ENCODE results near the gene KMT2B.
"Not testable (repeated sequence)": the region's sequence is repeated elsewhere in the genome, so short reads cannot be mapped to it uniquely, and the experiment has no call there.

The KMT2B gene

GRCh38 chr19:35717665-35718344, at the start of gene KMT2B:
Gene KMT2B, plus strand, starts transcription at chr19:35718003. Its CDS starts 16 bp downstream, at chr19:35718019.
- peak; percentile 94 for DNase-seq

- no peak for DNase-seq
These were observed 48.2 kb upstream of the KMT2B start for GRCh38 chr19:35669566-35669965.

- DNase-seq = no peak
These were observed 47.8 kb upstream of the KMT2B start for GRCh38 chr19:35669974-35670373.

GRCh38 chr19:35670686-35671085, 47.1 kb upstream of the KMT2B start:
- no peak for DNase-seq

- DNase-seq = no peak
These were observed 46.0 kb upstream of the KMT2B start for GRCh38 chr19:35671818-35672217.

GRCh38 chr19:35673121-35673804, 44.5 kb upstream of the KMT2B start:
- no peak for DNase-seq

- no peak for DNase-seq
These were observed 42.1 kb upstream of the KMT2B start for GRCh38 chr19:35675589-35676140.

GRCh38 chr19:35689836-35690235, 28.0 kb upstream of the KMT2B start:
- DNase-seq = no peak

- not testable (repeated sequence) for DNase-seq
These were observed 26.7 kb upstream of the KMT2B start for GRCh38 chr19:35691106-35691505.

- DNase-seq = no peak
These were observed 25.8 kb upstream of the KMT2B start for GRCh38 chr19:35692010-35692409.

GRCh38 chr19:35693422-35693821, 24.4 kb upstream of the KMT2B start:
- no peak for DNase-seq

- DNase-seq = peak; percentile 78
These were observed 23.8 kb upstream of the KMT2B start for GRCh38 chr19:35693835-35694599.

GRCh38 chr19:35695895-35696422, 21.8 kb upstream of the KMT2B start:
- no peak for DNase-seq

GRCh38 chr19:35696835-35697234, 21.0 kb upstream of the KMT2B start:
- DNase-seq = no peak

GRCh38 chr19:35702223-35703012, 15.4 kb upstream of the KMT2B start:
- peak; percentile 96 for DNase-seq

- DNase-seq = peak; percentile 26
These were observed 14.5 kb upstream of the KMT2B start for GRCh38 chr19:35703343-35703742.

- DNase-seq = no peak
These were observed 13.6 kb upstream of the KMT2B start, which contains the start of gene ZBTB32 for GRCh38 chr19:35704218-35704617. Gene ZBTB32, plus strand, starts transcription at chr19:35704558. Its CDS starts 10,069 bp downstream, at chr19:35714627.

- no peak for DNase-seq
These were observed 9.4 kb upstream of the KMT2B start for GRCh38 chr19:35708391-35708790.

GRCh38 chr19:35710784-35711723, 6.7 kb upstream of the KMT2B start:
- DNase-seq = no peak

GRCh38 chr19:35712567-35713505, 5.0 kb upstream of the KMT2B start:
- DNase-seq = no peak
